ENCODE results near the gene DNASE1L3. TPM values are rescaled to one million over a fixed set of nuclear protein-coding genes. Genes with fewer than 3 reads are reported as not detected.

Gene DNASE1L3
- polyA plus RNA-seq, 3 donors, result 0.19 TPM; not detected in 2

DNA sequence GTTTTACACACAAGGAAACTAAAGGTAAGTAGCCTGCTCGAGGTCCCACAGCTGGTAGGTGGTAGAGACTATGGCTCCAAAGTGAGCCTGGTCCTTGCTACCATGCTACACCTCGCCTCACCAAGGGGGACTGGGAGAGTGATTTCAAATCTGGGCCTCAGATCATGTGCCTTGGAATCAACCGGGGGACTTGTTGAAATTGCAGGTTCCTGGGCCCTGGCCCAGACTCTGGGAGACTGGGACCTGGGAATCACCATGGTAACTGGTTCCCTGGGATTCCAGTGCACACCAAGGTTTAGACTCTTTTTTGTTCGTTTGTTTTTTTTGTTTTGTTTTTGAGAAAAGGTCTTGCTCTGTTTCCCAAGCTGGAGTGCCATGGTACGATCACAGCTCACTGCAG lies 21.1 kb downstream of the DNASE1L3 start:
- Histone ChIP-seq H3K4me3 (replicated peaks in 1 of 3; ENCODE audit: low read depth in 2 of 3, low read length in 3 of 3) (no peak overlapping the region), H3K27me3 (ENCODE audit: control insufficient read depth in 2 of 2, insufficient read depth in 2 of 2, low read length in 2 of 2) (no peaks in the 10 kb centered on the region), H3K9me3 (replicated peaks in 1 of 2; ENCODE audit: control insufficient read depth in 1 of 2, insufficient read depth in 1 of 2, low read length in 2 of 2) (no peaks in the 10 kb centered on the region), H4K20me1 (ENCODE audit: insufficient read depth, low read length) (no peaks in the 10 kb centered on the region), H3K4me2 (replicated peaks; ENCODE audit: extremely low read depth, low read length, poor library complexity, severe bottlenecking) (no peak overlapping the region), H3K9ac (ENCODE audit: insufficient read depth, low read length, poor library complexity, severe bottlenecking) (no peak overlapping the region), H3K4me1 (ENCODE audit: control insufficient read depth in 1 of 2, insufficient read depth in 2 of 2, low read length in 2 of 2) (peaks cover 0 to 6% of the 10 kb centered on the region in 2 donors), H2AFZ (ENCODE audit: insufficient read depth, low read depth, low read length, poor library complexity, severe bottlenecking) (no peak overlapping the region), H3K79me2 (ENCODE audit: insufficient read depth, low read length) (no peaks in the 10 kb centered on the region), H3K27ac (ENCODE audit: low read depth in 1 of 2, low read length in 2 of 2) (no peak overlapping the region), H3K36me3 (replicated peaks in 1 of 2; ENCODE audit: control insufficient read depth in 1 of 2, insufficient read depth in 2 of 2, low read length in 2 of 2) (no peaks in the 10 kb centered on the region)
- no peak overlapping the region for H3K27ac Mint-ChIP-seq
- peaks cover 0 to under 1% (median 0%) of the 10 kb centered on the region in 7 donors for H3K9me3 Mint-ChIP-seq
- no peak overlapping the region for H3K4me3 Mint-ChIP-seq
- peaks cover 0 to 1% (median 0%) of the 10 kb centered on the region in 3 donors for H3K27me3 Mint-ChIP-seq (ENCODE audit: low read depth in 3 of 3)
- no peak for DNase-seq
- TF ChIP-seq, protein P1, sequence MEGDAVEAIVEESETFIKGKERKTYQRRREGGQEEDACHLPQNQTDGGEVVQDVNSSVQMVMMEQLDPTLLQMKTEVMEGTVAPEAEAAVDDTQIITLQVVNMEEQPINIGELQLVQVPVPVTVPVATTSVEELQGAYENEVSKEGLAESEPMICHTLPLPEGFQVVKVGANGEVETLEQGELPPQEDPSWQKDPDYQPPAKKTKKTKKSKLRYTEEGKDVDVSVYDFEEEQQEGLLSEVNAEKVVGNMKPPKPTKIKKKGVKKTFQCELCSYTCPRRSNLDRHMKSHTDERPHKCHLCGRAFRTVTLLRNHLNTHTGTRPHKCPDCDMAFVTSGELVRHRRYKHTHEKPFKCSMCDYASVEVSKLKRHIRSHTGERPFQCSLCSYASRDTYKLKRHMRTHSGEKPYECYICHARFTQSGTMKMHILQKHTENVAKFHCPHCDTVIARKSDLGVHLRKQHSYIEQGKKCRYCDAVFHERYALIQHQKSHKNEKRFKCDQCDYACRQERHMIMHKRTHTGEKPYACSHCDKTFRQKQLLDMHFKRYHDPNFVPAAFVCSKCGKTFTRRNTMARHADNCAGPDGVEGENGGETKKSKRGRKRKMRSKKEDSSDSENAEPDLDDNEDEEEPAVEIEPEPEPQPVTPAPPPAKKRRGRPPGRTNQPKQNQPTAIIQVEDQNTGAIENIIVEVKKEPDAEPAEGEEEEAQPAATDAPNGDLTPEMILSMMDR (IDR thresholded peaks at IDR 0.05), result no peak
- no peaks in the 10 kb centered on the region for H3K36me3 Mint-ChIP-seq
- WGBS (ENCODE audit: insufficient coverage), result 80% methylated on average over 4 of the region's 5 CpGs
- H3K4me1 Mint-ChIP-seq, result peaks cover 6% of the 10 kb centered on the region
- intact Hi-C loops (cut with micrococcal nuclease), result loop anchor here (2.0 to 10.0 kb wide), 3 partner anchors 107 to 345 kb away; partner anchors contain the start of gene ACOX2 (in 1 of the 2)

DNA sequence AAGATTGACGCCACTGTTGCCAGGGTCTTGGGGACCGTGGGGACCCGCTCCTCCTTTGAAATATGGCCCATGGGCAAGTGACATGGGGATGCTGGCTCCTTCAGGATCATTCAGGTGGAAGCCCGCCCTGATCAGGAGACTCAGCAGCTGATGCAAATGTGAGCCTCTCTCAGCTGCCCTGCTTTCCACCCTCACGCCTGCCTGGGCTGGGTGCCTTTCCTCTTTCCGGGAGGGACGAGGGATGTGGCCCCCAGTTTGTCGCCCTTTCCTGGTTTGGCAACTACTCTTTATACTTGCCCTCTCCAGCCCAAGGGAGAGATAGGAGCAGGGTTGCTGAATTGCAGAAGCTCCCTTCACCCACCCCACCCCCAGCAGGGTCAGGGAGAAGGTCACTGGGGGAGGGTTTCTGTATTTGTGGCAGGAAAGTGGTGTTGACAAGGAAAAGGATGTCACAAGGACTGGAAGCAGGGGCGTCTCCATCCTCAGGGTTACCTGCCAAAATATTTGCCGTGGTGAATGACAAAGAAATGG lies 21.8 kb downstream of the DNASE1L3 start:
- Histone ChIP-seq H3K4me1 (ENCODE audit: control insufficient read depth in 1 of 2, insufficient read depth in 2 of 2, low read length in 2 of 2) (peaks cover 0 to 6% of the 10 kb centered on the region in 2 donors), H3K9ac (ENCODE audit: insufficient read depth, low read length, poor library complexity, severe bottlenecking) (no peak overlapping the region), H2AFZ (ENCODE audit: insufficient read depth, low read depth, low read length, poor library complexity, severe bottlenecking) (no peak overlapping the region), H3K79me2 (ENCODE audit: insufficient read depth, low read length) (no peaks in the 10 kb centered on the region), H3K27me3 (ENCODE audit: control insufficient read depth in 2 of 2, insufficient read depth in 2 of 2, low read length in 2 of 2) (no peaks in the 10 kb centered on the region), H3K36me3 (replicated peaks in 1 of 2; ENCODE audit: control insufficient read depth in 1 of 2, insufficient read depth in 2 of 2, low read length in 2 of 2) (no peaks in the 10 kb centered on the region), H3K9me3 (replicated peaks in 1 of 2; ENCODE audit: control insufficient read depth in 1 of 2, insufficient read depth in 1 of 2, low read length in 2 of 2) (no peaks in the 10 kb centered on the region), H3K4me3 (replicated peaks in 1 of 3; ENCODE audit: low read depth in 2 of 3, low read length in 3 of 3) (no peak overlapping the region), H4K20me1 (ENCODE audit: insufficient read depth, low read length) (no peaks in the 10 kb centered on the region), H3K27ac (ENCODE audit: low read depth in 1 of 2, low read length in 2 of 2) (no peak overlapping the region), H3K4me2 (replicated peaks; ENCODE audit: extremely low read depth, low read length, poor library complexity, severe bottlenecking) (no peak overlapping the region)
- 93% methylated on average over 2 of the region's 10 CpGs for WGBS (ENCODE audit: insufficient coverage)
- Mint-ChIP-seq H3K27ac (no peak overlapping the region), H3K27me3 (ENCODE audit: low read depth in 3 of 3) (peaks cover 0 to 3% (median 1%) of the 10 kb centered on the region in 3 donors), H3K4me1 (peaks cover 6% of the 10 kb centered on the region), H3K36me3 (no peaks in the 10 kb centered on the region), H3K4me3 (no peak overlapping the region), H3K9me3 (peaks cover 0 to 4% (median 3%) of the 10 kb centered on the region in 7 donors)
- DNase-seq, result no peak
- TF ChIP-seq, protein P1 (IDR thresholded peaks at IDR 0.05), result no peak
- intact Hi-C loops (cut with micrococcal nuclease), result loop anchor here in 1 of 2 donors (5.0 to 10.0 kb wide), 2 partner anchors 223 to 346 kb away; partner anchors contain the start of gene ACOX2

Data from CD14-positive monocyte (primary cell).